Left lung (tissue), 10 donors: ENCODE data around the gene CD48. TPM values are rescaled to one million over a fixed set of nuclear protein-coding genes. Genes with fewer than 3 reads are reported as not detected.

ENCODE experiments used
- ATAC-seq: fragments of 200-7000 bp; cut with Tn5 transposase; one replicate; pipeline ENCODE4 v1.9.1; 2020; ENCODE audit warnings: moderate library complexity
- DNase-seq, 4 donors: peaks; one replicate each; pipeline ENCODE4 v3.0.0-alpha.2; 2013 to 2020
- H3K27ac ChIP-seq, 2 donors: fragments of 200-600 bp; sonication (generic) in 1 of 2; one replicate each; pipeline versions ENCODE4 v1.5.0 to v1.8.0; 2020 to 2021
- H3K27me3 ChIP-seq, 2 donors: fragments of 200-600 bp; sonication (generic) in 1 of 2; one replicate each; pipeline versions ENCODE4 v1.5.0 to v1.8.0; 2020 to 2021
- H3K36me3 ChIP-seq, 2 donors: fragments of 200-600 bp; sonication (generic) in 1 of 2; one replicate each; pipeline versions ENCODE4 v1.5.0 to v1.8.0; 2020 to 2021
- H3K4me1 ChIP-seq, 2 donors: fragments of 200-600 bp; one replicate each; pipeline ENCODE4 v1.8.0; 2021
- H3K4me3 ChIP-seq, 2 donors: fragments of 200-600 bp; sonication (generic) in 1 of 2; one replicate each; pipeline versions ENCODE4 v1.5.0 to v1.8.0; 2020 to 2021; ENCODE audit warnings: mild to moderate bottlenecking in 1 of 2
- H3K9me3 ChIP-seq, 2 donors: fragments of 200-600 bp; sonication (generic) in 1 of 2; one replicate each; pipeline versions ENCODE4 v1.5.0 to v1.8.0; 2020 to 2021
- intact Hi-C, 2 donors: fragments of 100-400 bp; cut with DNase I; formaldehyde crosslinking; loops; one replicate each; pipeline versions ENCODE4 v1.11.2 to v1.14.2; 2022
- polyA plus RNA-seq, 6 donors: library from polyadenylated mRNA; unstranded; fragments of 120-200 nt; gene quantifications; one replicate each; pipeline ENCODE4 v1.2.1, GENCODE V29; 2013; ENCODE audit not compliant: insufficient read length in 6 of 6
- total RNA-seq, 2 donors: library from RNA; stranded (reverse); fragmentation: NEBNext Ultra II Directional; extraction: Animal tissue kit (Norgen Biotek cat#: 25700); gene quantifications; one replicate each; pipeline ENCODE4 v1.2.1, GENCODE V29; 2021
- TF ChIP-seq, protein P1 (sequence below), 2 donors: fragments of 200-600 bp; sonication (generic) in 1 of 2; IDR thresholded peaks; one replicate each; pipeline versions ENCODE4 v1.5.0 to v1.8.0; 2021; ENCODE audit warnings: antibody characterized with exemption in 2 of 2
- donor health status: DM: no; HTN: yes; CAD: no.
- donor health status: DM: no; HTN: no; CAD: no.

Gene CD48
- total and polyA plus RNA-seq, 8 donors, result 5.8 to 35.5 (median 7.5) TPM

DNA sequence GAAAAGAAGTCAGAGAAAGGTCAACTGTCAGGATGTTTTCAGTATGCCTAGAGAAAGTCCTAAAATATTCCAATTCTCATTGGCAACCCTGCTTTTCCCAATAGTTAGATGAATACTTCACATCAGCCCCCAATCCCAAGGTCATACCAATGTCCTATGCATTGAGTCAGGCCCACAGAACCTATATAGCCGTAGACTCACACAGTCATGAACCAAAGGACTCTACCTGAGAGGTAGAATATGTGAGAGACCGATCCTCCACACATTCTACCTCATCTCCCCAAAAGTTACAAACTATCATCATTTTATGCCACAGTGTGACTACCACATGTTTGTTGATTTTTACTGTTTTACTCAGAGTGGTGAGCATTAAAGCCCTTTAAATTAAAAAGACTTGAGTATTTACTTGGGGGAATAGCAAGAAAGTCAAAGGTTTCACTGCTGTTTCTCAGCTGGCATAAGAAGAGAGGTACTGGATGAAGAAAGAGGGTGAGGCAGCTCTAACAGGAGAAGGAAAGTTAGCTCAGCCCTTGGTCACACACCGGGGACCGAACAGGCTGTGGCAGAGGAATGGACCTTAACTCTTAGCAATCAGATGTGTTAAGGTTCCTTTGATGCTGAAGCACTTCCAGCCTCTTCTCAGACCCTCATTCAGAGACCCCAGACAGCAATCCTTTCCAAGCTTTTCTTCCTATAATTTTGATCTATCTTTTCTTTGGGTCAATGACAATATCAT, 937 bp downstream of the CD48 start:
- H3K27ac ChIP-seq, result peak overlapping the region in 1 of 2 donors; percentile 88
- H3K4me3 ChIP-seq, result peak overlapping the region; percentile 6 to 58
- no peaks in the 10 kb centered on the region for H3K36me3 ChIP-seq
- intact Hi-C loops, result no loop called here
- TF ChIP-seq, protein P1, sequence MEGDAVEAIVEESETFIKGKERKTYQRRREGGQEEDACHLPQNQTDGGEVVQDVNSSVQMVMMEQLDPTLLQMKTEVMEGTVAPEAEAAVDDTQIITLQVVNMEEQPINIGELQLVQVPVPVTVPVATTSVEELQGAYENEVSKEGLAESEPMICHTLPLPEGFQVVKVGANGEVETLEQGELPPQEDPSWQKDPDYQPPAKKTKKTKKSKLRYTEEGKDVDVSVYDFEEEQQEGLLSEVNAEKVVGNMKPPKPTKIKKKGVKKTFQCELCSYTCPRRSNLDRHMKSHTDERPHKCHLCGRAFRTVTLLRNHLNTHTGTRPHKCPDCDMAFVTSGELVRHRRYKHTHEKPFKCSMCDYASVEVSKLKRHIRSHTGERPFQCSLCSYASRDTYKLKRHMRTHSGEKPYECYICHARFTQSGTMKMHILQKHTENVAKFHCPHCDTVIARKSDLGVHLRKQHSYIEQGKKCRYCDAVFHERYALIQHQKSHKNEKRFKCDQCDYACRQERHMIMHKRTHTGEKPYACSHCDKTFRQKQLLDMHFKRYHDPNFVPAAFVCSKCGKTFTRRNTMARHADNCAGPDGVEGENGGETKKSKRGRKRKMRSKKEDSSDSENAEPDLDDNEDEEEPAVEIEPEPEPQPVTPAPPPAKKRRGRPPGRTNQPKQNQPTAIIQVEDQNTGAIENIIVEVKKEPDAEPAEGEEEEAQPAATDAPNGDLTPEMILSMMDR (IDR thresholded peaks at IDR 0.05), result no peak
- H3K9me3 ChIP-seq, result no peaks in the 10 kb centered on the region
- peaks cover 0 to 6% of the 10 kb centered on the region in 2 donors for H3K27me3 ChIP-seq
- H3K4me1 ChIP-seq, result peaks cover 0 to 58% of the 10 kb centered on the region in 2 donors
- DNase-seq (no peak), ATAC-seq (no peak)

DNA sequence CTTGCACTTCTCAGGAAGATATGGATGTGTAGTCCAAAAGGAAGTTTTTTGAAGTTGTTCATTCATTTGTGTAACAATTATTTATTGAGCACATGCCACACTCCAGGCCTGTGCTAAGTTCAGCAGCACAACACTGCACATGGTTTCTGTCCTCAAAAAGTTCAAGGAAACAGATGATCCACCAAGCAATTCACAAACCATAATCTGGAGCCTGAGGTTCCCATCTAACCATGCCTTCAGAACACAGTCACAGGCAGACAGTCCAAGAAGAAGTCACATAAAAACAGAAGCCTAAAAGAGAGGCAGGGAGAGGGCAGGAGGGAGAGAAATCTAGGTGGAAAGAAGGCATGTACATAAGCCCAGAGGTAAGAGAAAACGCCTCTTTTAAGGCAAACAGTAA, 1.9 kb downstream of the CD48 start:
- H3K27ac ChIP-seq, result peak overlapping the region in 1 of 2 donors; percentile 88
- no peak for DNase-seq
- ATAC-seq, result no peak

DNA sequence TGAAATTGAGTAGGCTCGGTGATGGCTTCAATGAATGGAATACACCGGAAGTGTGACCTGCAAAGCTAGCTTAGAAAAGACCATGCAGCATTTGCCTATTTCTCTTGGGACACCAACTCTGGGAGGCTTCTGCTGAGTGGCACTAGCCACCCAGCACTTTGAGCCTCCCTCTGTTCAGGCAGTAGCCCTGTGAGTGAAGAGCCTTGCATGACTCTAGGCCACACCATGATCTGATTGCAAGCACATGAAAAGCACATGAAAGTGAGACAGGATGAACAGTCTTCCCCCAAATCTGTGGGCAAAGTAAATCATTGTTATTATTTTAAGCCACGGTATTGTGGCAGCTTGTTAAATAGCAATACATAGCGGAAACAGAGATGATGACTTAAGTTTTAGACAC, 2.8 kb downstream of the CD48 start:
- ATAC-seq, result no peak
- Histone ChIP-seq H3K4me1 (peaks cover 0 to 73% of the 10 kb centered on the region in 2 donors), H3K27me3 (peaks cover 0 to 6% of the 10 kb centered on the region in 2 donors), H3K36me3 (no peaks in the 10 kb centered on the region), H3K27ac (peak overlapping the region in 1 of 2 donors; percentile 88), H3K4me3 (peak overlapping the region in 1 of 2 donors; percentile 58), H3K9me3 (no peaks in the 10 kb centered on the region)
- intact Hi-C loops, result no loop called here
- DNase-seq, result no peak
- TF ChIP-seq, protein P1 (IDR thresholded peaks at IDR 0.05), result no peak

More for the DNA sequence above, 1.9 kb downstream of the CD48 start:
- Histone ChIP-seq H3K4me3 (peak overlapping the region in 1 of 2 donors; percentile 58), H3K27me3 (peaks cover 0 to 6% of the 10 kb centered on the region in 2 donors), H3K36me3 (no peaks in the 10 kb centered on the region), H3K4me1 (peaks cover 0 to 68% of the 10 kb centered on the region in 2 donors), H3K9me3 (no peaks in the 10 kb centered on the region)
- intact Hi-C loops, result no loop called here
- TF ChIP-seq, protein P1 (IDR thresholded peaks at IDR 0.05), result no peak

DNA sequence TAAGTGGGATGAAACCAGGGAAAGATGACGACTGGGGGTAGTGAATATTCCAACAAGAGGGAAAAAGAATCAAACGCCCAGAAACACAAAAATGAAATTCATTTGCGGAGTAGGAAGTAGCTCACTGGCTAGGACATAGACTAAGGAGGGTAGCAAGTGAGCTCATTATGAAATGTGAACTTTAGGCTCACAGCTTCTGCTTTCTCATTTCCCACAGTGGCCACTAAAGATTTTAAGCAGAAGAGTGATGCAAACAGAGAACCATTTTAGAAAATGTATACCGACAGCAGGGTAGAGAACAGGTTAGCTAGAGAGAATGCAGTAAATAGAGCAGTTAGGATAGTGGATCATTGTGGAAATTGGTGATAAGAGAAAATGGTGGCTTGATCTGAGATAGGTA, 3.5 kb downstream of the CD48 start:
- Histone ChIP-seq H3K4me3 (peak overlapping the region in 1 of 2 donors; percentile 58), H3K9me3 (no peaks in the 10 kb centered on the region), H3K4me1 (peaks cover 0 to 73% of the 10 kb centered on the region in 2 donors), H3K36me3 (no peaks in the 10 kb centered on the region), H3K27me3 (peaks cover 0 to 6% of the 10 kb centered on the region in 2 donors), H3K27ac (peak overlapping the region in 1 of 2 donors; percentile 88)
- DNase-seq, result no peak
- TF ChIP-seq, protein P1 (IDR thresholded peaks at IDR 0.05), result no peak
- ATAC-seq, result peak; percentile 45
- intact Hi-C loops, result no loop called here

DNA sequence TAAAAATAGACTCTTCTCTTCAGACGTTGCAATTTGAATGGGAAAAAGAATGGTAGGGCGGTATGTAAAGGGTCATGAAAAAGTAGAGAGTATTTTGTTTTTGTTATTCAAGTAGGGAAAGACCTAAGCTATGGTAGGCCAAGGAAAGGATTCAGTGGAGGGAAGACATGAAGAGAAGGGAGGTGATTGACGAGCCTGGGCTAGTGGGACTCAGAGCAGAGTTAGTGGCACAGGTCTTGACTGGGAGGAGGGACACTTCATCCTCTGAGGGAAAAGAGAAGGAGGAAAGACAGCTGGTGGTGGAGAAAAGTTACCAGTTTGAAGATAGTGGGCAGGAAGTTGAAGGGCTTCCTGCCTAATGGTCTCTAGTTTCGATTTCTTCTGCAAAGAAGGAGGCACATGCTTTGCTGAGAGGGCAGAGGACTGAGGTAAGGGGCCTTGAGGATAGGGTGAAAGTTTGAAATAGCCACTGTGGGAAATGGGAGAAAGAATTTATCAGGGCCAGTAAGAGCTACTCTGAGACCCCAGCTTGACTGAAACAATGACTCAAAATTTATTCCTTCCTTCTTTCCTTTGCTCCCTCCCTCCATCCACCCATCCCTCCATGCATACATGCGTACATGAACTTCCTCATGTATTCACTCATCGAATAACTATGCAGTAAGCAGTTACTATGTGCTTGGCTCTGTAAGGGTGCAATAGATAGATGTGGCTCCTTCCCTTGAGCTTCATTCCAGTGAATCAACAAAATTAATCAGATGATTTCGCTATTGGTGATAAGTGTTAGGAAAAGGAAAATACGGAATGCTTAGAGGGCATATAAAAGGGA, 4.2 kb downstream of the CD48 start:
- Histone ChIP-seq H3K4me1 (peaks cover 0 to 71% of the 10 kb centered on the region in 2 donors), H3K9me3 (no peaks in the 10 kb centered on the region), H3K27ac (peak overlapping the region in 1 of 2 donors; percentile 88), H3K36me3 (no peaks in the 10 kb centered on the region), H3K27me3 (peaks cover 0 to 6% of the 10 kb centered on the region in 2 donors), H3K4me3 (peak overlapping the region in 1 of 2 donors; percentile 58)
- DNase-seq (no peak), ATAC-seq (no peak)
- intact Hi-C loops, result no loop called here
- TF ChIP-seq, protein P1 (IDR thresholded peaks at IDR 0.05), result no peak
